HG03469 (cell line): ENCODE data around the gene PCDHB5.
"Not testable (repeated sequence)": the region's sequence is repeated elsewhere in the genome, so short reads cannot be mapped to it uniquely, and the experiment has no call there.

ENCODE experiments used
- ATAC-seq: cut with Tn5 transposase; IDR thresholded peaks from one replicate; pipeline ENCODE4 v1.9.1; 2021; ENCODE audit warnings: mild to moderate bottlenecking, moderate library complexity, moderate number of reproducible peaks; ENCODE audit not compliant: unreplicated experiment

Gene PCDHB5

DNA sequence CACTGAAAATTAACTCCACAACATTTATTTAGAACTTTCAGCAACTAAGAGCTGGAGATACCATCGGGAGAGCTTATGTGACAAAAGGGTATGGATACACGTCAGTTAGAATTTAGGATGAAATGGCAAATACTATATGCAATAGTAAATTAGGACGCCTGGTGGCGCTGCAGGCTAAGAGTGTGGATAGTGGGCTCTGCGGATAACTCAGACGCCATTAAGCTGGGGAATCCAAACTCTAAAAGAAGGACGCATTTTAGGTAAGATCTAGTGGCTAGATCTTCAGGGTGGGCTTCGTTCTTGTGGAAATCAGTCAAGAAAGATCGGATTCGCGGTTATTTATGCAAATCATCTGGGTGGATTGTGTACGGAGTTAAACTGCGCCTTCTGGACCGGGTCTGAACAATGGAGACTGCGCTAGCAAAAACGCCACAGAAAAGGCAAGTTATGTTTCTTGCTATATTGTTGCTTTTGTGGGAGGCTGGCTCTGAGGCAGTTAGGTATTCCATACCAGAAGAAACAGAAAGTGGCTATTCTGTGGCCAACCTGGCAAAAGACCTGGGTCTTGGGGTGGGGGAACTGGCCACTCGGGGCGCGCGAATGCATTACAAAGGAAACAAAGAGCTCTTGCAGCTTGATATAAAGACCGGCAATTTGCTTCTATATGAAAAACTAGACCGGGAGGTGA lies at the start of gene PCDHB5:
Gene PCDHB5 (plus strand): TSS at position 177 of the 688 bp plus-strand sequence. CDS start 229 bp downstream, at position 406.
- ATAC-seq, result no peak

DNA sequence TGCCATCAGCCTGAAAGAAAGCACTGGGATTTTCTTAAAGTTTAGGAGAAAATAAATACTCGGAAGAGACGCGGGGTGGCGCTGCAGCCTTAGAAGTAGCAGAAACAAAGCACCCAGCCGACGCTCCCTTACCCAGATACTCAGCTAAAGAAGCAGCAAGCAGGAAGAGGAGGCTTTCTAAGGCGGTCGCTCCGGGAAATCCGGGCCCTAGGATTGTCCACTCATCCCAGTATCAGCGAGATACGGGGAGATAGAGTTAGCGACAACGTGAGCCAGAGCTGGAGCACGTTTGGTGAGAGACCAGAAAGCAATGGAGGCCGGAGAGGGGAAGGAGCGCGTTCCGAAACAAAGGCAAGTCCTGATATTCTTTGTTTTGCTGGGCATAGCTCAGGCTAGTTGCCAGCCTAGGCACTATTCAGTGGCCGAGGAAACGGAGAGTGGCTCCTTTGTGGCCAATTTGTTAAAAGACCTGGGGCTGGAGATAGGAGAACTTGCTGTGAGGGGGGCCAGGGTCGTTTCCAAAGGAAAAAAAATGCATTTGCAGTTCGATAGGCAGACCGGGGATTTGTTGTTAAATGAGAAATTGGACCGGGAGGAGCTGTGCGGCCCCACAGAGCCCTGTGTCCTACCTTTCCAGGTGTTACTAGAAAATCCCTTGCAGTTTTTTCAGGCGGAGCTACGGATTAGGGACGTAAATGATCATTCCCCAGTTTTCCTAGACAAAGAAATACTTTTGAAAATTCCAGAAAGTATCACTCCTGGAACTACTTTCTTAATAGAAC lies 40.3 kb upstream of the PCDHB5 start, which contains the start of gene PCDHB2:
Gene PCDHB2 (plus strand): TSS at position 135 of the 782 bp plus-strand sequence. CDS start 176 bp downstream, at position 311.
- ATAC-seq, result no peak

DNA sequence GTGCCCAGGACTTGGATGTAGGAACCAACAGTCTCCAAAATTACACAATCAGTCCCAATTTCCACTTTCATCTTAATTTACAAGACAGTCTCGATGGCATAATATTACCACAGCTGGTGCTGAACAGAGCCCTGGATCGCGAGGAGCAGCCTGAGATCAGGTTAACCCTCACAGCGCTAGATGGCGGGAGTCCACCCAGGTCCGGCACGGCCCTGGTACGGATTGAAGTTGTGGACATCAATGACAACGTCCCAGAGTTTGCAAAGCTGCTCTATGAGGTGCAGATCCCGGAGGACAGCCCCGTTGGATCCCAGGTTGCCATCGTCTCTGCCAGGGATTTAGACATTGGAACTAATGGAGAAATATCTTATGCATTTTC lies 39.8 kb upstream of the PCDHB5 start:
- no peak for ATAC-seq

DNA sequence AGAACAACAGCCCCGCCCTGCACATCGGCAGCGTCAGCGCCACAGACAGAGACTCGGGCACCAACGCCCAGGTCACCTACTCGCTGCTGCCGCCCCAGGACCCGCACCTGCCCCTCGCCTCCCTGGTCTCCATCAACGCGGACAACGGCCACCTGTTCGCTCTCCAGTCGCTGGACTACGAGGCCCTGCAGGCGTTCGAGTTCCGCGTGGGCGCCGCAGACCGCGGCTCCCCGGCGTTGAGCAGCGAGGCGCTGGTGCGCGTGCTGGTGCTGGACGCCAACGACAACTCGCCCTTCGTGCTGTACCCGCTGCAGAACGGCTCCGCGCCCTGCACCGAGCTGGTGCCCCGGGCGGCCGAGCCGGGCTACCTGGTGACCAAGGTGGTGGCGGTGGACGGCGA lies 38.8 kb upstream of the PCDHB5 start:
- not testable (repeated sequence) for ATAC-seq

DNA sequence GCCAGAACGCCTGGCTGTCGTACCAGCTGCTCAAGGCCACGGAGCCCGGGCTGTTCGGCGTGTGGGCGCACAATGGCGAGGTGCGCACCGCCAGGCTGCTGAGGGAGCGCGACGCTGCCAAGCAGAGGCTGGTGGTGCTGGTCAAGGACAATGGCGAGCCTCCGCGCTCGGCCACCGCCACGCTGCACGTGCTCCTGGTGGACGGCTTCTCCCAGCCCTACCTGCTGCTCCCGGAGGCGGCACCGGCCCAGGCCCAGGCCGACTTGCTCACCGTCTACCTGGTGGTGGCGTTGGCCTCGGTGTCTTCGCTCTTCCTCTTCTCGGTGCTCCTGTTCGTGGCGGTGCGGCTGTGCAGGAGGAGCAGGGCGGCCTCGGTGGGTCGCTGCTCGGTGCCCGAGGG lies 38.4 kb upstream of the PCDHB5 start:
- ATAC-seq, result not testable (repeated sequence)

DNA sequence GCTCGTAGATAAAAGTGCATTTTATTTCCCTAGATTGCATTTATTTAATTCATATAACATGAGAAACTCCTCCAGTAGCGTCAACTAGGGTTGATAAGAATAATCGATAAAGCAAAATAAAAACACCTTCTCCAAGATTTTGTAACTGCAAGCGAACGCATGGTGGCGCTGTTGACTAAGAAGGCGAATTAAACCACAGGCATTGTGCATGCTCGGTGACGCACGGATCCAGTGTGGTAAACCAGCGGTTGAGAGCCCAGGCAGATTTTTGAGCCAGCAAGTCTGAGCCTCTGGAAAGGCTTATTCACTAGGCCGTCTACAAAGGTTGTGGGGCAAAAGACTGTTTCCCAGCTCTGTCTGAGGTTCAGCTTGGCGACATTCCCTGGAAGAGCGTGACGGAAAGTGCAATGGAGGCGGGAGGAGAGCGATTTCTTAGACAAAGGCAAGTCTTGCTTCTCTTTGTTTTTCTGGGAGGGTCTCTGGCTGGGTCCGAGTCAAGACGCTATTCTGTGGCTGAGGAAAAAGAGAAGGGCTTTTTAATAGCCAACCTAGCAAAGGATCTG lies 34.7 kb upstream of the PCDHB5 start, which contains the start of gene PCDHB3:
Gene PCDHB3 (plus strand): TSS at position 231 of the 563 bp plus-strand sequence. CDS start 177 bp downstream, at position 408.
- no peak for ATAC-seq

DNA sequence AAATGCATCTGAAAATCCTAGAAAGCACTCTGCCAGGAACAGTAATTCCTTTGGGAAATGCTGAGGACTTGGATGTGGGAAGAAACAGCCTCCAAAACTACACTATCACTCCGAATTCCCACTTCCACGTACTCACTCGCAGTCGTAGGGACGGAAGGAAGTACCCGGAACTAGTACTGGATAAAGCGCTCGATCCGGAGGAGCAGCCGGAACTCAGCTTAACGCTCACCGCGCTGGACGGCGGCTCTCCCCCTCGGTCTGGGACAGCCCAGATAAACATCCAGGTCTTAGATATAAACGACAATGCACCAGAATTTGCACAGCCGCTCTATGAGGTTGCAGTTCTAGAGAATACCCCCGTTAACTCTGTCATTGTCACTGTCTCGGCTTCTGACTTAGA lies 33.9 kb upstream of the PCDHB5 start:
- no peak for ATAC-seq

DNA sequence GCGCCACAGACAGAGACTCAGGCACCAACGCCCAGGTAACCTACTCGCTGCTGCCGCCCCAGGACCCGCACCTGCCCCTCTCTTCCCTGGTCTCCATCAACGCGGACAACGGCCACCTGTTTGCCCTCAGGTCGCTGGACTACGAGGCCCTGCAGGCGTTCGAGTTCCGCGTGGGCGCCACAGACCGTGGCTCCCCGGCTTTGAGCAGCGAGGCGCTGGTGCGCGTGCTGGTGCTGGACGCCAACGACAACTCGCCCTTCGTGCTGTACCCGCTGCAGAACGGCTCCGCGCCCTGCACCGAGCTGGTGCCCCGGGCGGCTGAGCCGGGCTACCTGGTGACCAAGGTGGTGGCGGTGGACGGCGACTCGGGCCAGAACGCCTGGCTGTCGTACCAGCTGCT lies 32.9 kb upstream of the PCDHB5 start:
- not testable (repeated sequence) for ATAC-seq

DNA sequence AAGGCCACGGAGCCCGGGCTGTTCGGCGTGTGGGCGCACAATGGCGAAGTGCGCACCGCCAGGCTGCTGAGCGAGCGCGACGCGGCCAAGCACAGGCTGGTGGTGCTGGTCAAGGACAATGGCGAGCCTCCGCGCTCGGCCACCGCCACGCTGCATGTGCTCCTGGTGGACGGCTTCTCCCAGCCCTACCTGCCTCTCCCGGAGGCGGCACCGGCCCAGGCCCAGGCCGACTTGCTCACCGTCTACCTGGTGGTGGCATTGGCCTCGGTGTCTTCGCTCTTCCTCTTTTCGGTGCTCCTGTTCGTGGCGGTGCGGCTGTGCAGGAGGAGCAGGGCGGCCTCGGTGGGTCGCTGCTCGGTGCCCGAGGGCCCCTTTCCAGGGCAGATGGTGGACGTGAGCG lies 32.5 kb upstream of the PCDHB5 start:
- ATAC-seq, result not testable (repeated sequence)

DNA sequence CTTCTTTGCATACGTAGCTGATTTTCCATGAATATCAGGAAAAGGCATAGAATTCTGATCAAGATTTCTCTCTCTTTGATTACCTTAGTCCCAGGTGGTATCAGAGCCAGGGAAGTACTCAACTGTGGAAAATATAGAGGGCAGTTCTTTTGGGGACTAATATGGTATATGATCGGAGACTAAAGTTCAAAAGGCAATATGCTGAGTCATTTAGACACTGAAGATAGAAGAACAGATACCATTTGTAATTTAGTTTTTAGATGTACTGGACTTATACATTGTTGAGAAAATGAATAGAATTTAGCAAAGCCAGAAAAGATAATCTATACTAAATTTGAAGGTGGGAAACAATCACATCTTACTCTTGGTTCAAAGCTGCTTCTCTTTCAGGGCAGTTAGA lies 29.7 kb upstream of the PCDHB5 start:
- no peak for ATAC-seq

DNA sequence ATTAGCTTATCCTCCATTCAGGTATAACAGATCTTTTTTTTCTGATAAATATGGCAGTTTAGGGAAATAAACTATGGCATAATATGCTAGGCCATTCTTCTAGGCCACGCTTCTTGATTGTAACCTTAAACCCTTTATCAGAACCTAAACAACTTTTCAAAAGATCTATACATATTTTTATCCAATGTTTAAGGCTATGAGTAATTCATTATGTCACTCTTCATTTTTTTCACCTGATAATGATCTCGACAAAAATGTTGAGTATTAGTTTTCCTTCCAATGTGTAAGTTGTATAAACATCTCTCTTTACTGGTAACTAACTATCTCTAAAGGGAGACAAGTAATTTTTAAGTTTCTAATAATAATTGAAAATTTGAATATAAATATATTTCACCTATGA lies 15.8 kb upstream of the PCDHB5 start:
- ATAC-seq, result no peak

DNA sequence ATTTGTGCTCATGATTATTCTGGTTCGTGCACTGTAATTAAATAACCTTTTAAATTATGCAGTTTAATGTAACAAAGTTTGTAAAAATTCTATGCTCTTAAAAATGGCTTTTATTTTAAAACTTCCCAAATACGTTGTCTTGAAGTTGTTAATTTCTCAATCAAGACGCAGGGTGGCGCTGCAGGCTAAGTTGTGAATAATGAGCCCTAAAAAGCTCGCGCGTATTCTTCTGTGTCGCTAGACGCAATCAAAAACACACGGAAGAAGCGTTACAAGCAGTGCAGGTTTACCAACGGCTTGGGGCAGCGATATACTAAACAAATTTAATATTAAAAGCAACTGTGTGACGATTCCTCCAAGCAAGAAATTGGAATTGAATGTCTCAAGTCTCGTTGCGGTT lies 13.4 kb upstream of the PCDHB5 start, which contains the start of gene PCDHB4:
Gene PCDHB4 (plus strand): TSS at position 256 of the 400 bp plus-strand sequence. CDS start 181 bp downstream, outside the sequence.
- no peak for ATAC-seq

DNA sequence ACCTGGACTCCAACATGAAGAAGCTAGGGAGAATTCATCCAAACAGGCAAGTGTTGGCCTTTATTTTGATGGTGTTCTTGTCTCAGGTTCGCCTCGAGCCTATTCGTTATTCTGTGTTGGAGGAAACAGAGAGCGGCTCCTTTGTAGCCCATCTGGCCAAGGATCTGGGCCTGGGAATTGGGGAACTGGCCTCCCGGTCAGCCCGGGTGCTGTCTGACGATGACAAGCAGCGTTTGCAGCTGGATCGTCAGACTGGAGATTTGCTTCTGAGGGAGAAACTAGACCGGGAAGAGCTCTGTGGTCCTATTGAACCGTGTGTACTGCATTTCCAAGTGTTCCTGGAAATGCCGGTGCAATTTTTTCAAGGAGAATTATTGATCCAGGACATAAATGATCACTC lies 13.0 kb upstream of the PCDHB5 start:
- no peak for ATAC-seq

DNA sequence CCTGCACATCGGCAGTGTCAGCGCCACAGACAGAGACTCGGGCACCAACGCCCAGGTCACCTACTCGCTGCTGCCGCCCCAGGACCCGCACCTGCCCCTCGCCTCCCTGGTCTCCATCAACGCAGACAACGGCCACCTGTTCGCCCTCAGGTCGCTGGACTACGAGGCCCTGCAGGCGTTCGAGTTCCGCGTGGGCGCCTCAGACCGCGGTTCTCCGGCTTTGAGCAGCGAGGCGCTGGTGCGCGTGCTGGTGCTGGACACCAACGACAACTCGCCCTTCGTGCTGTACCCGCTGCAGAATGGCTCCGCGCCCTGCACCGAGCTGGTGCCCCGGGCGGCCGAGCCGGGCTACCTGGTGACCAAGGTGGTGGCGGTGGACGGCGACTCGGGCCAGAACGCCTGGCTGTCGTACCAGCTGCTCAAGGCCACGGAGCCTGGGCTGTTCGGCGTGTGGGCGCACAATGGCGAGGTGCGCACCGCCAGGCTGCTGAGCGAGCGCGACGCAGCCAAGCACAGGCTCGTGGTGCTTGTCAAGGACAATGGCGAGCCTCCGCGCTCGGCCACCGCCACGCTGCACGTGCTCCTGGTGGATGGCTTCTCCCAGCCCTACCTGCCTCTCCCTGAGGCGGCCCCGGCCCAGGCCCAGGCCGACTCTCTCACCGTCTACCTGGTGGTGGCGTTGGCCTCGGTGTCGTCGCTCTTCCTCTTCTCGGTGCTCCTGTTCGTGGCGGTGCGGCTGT lies 11.4 kb upstream of the PCDHB5 start:
- not testable (repeated sequence) for ATAC-seq

DNA sequence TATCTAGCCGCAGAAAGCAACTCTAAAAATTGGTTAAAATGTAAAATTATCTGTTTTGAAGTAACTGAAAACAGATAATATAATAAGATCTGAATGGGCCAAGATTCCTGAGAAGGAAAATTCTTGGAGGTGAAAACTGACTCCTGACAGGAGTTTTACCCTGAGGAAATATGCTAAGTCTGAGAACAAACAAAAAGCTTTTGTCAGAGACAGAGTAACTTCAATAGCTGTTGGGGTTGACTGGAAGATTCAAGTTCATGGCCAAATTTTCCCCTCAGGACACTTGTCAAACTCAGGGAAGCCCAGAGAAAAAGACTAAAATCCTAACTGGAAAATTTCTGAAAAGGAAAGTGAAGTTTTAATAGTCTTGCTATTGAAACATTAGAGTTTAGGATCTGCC lies 7.7 kb upstream of the PCDHB5 start:
- ATAC-seq, result no peak

DNA sequence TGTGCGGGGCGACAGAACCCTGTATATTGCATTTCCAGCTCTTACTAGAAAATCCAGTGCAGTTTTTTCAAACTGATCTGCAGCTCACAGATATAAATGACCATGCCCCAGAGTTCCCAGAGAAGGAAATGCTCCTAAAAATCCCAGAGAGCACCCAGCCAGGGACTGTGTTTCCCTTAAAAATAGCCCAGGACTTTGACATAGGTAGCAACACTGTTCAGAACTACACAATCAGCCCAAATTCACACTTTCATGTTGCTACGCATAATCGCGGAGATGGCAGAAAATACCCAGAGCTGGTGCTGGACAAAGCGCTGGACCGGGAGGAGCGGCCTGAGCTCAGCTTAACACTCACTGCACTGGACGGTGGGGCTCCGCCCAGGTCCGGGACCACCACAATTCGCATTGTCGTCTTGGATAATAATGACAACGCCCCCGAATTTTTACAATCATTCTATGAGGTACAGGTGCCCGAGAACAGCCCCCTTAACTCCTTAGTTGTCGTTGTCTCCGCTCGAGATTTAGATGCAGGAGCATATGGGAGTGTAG lies 786 bp downstream of the PCDHB5 start:
- ATAC-seq, result no peak

DNA sequence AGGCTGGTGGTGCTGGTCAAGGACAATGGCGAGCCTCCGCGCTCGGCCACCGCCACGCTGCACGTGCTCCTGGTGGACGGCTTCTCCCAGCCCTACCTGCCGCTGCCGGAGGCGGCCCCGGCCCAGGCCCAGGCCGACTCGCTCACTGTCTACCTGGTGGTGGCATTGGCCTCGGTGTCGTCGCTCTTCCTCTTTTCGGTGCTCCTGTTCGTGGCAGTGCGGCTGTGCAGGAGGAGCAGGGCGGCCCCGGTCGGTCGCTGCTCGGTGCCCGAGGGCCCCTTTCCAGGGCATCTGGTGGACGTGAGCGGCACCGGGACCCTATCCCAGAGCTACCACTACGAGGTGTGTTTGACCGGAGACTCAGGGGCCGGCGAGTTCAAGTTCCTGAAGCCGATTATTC lies 2.3 kb downstream of the PCDHB5 start:
- not testable (repeated sequence) for ATAC-seq

DNA sequence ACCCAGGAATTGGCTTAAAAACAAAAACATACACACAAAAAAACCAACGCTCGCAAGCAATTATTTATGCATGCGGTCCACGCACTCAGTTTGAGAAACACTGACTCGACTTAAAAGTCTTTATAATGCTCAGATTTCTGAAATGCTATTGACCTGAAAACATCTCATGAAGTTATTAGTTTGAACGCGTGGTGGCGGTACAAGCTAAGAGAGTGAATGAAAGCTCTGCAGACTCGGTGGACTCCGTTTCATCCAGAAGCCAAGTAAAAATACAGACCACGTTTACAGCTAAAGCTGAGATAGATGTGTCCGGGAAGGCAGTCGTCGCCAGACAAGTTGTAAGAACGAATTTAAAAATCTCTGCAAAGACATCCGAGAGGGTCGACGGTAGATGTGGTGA lies 14.8 kb downstream of the PCDHB5 start, which contains the start of gene PCDHB6:
Gene PCDHB6 (plus strand): TSS at position 246 of the 400 bp plus-strand sequence. CDS start 201 bp downstream, outside the sequence.
- ATAC-seq, result no peak

DNA sequence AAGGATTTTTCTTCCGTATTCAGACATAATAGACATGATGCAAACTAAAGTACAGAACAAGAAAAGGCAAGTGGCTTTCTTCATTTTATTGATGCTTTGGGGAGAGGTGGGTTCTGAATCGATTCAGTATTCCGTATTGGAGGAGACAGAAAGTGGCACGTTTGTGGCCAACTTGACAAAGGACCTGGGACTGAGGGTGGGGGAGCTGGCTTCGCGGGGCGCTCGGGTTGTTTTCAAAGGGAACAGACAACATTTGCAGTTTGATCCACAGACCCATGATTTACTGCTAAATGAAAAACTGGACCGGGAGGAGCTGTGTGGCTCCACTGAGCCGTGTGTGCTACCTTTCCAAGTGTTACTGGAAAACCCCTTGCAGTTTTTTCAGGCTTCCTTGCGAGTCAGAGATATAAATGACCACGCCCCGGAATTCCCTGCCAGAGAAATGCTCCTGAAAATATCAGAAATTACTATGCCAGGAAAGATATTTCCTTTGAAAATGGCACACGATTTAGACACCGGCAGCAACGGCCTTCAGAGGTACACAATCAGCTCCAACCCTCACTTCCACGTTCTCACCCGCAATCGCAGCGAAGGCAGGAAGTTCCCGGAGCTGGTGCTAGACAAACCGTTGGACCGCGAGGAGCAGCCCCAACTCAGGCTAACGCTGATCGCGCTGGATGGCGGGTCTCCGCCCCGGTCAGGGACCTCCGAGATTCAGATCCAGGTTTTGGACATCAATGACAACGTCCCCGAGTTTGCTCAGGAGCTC lies 15.4 kb downstream of the PCDHB5 start:
- no peak for ATAC-seq

DNA sequence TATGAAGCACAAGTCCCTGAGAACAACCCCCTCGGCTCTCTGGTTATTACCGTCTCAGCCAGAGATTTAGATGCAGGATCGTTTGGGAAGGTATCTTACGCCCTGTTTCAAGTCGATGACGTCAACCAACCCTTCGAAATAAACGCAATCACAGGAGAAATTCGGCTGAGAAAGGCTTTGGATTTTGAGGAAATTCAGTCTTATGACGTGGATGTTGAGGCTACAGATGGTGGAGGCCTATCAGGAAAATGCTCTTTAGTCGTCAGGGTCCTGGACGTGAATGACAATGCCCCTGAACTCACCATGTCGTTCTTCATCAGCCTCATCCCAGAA lies 16.0 kb downstream of the PCDHB5 start:
- no peak for ATAC-seq
